OCI-LY7 (cell line): ENCODE results near the gene PRKCA. TPM values are rescaled to one million over a fixed set of nuclear protein-coding genes. Genes with fewer than 3 reads are reported as not detected.

ENCODE experiments used
- BruUV-seq: library from RNA; stranded (reverse); fragments of 400-500 nt; replicated peaks from 2 replicates; lab custom pipeline; 2021; lab: Mats Ljungman, UMichigan
- CTCF ChIA-PET: fragments of 300-600 bp; sonication (Branson Sonifier 250); formaldehyde crosslinking; loops from one replicate; lab custom pipeline; 2022; ENCODE audit warnings: antibody characterized with exemption; ENCODE audit not compliant: unreplicated experiment; lab: Charles Lee
- POLR2A ChIA-PET: fragments of 300-600 bp; sonication (Branson Sonifier 250); formaldehyde crosslinking; loops from one replicate; lab custom pipeline; 2022; ENCODE audit warnings: antibody characterized with exemption; lab: Charles Lee
- DNase-seq: peaks from one replicate; pipeline ENCODE4 v3.0.0-alpha.2; 2015; ENCODE audit warnings: low spot score
- H2AFZ ChIP-seq: fragments of 200-600 bp; sonication (generic), shearing (Covaris generic); 2 replicates; pipeline ENCODE4 v1.6.1; 2014; ENCODE audit warnings: mild to moderate bottlenecking, antibody characterized with exemption, low read length, moderate library complexity
- H3K27ac ChIP-seq: fragments of 200-600 bp; sonication (generic); 2 replicates; pipeline ENCODE4 v1.5.1; 2014; ENCODE audit warnings: mixed run types, low read depth, mild to moderate bottlenecking, moderate library complexity, low read length, inconsistent platforms; ENCODE audit not compliant: poor library complexity, severe bottlenecking
- H3K36me3 ChIP-seq: fragments of 200-600 bp; sonication (generic); 2 replicates; pipeline ENCODE4 v1.6.1; 2014; ENCODE audit warnings: mild to moderate bottlenecking, antibody characterized with exemption, low read length, moderate library complexity, mixed read lengths; ENCODE audit not compliant: insufficient read depth
- H3K4me1 ChIP-seq: fragments of 200-600 bp; sonication (generic); 2 replicates; pipeline ENCODE4 v1.5.1; 2014; ENCODE audit warnings: mild to moderate bottlenecking, low read length; ENCODE audit not compliant: insufficient read depth, poor library complexity, severe bottlenecking
- H3K4me2 ChIP-seq: fragments of 200-600 bp; sonication (generic); 2 replicates; pipeline ENCODE4 v1.6.1; 2014; ENCODE audit warnings: mild to moderate bottlenecking, low read length
- H3K4me3 ChIP-seq: fragments of 200-600 bp; sonication (generic); 2 replicates; pipeline ENCODE4 v1.5.1; 2014; ENCODE audit warnings: mild to moderate bottlenecking, low read depth, low read length; ENCODE audit not compliant: poor library complexity, severe bottlenecking
- H3K79me2 ChIP-seq: fragments of 200-600 bp; sonication (generic); 2 replicates; pipeline ENCODE4 v1.6.1; 2016; ENCODE audit warnings: low read depth, mild to moderate bottlenecking, low read length, moderate library complexity, mixed read lengths; ENCODE audit not compliant: insufficient read depth
- H3K9me2 ChIP-seq: fragments of 200-600 bp; sonication (generic); 2 replicates; pipeline ENCODE4 v1.6.1; 2016; ENCODE audit warnings: mild to moderate bottlenecking, low read length, mixed read lengths; ENCODE audit not compliant: insufficient read depth
- H3K9me3 ChIP-seq: fragments of 200-600 bp; sonication (generic); 2 replicates; pipeline ENCODE4 v1.6.1; 2014; ENCODE audit warnings: mild to moderate bottlenecking, mixed run types, low read length, mixed read lengths
- H4K20me1 ChIP-seq: fragments of 200-600 bp; sonication (generic); 2 replicates; pipeline ENCODE4 v1.6.1; 2014; ENCODE audit warnings: mild to moderate bottlenecking, antibody characterized with exemption, low read length, moderate library complexity, mixed read lengths; ENCODE audit not compliant: insufficient read depth
- EZH2phosphoT487 ChIP-seq: fragments of 200-600 bp; sonication (generic); IDR thresholded peaks from 2 replicates; pipeline ENCODE4 v1.6.1; 2018; ENCODE audit warnings: low read depth, borderline replicate concordance, mild to moderate bottlenecking, mixed run types, antibody characterized with exemption, low read length, moderate library complexity, mixed read lengths
- intact Hi-C: fragments of 100-400 bp; cut with micrococcal nuclease; formaldehyde crosslinking; loops from one replicate; pipeline ENCODE4 v1.10.0; 2022; ENCODE audit not compliant: unreplicated experiment
- total RNA-seq, 2 experiments: library from RNA; depleted of rRNA in 1 of 2; stranded (reverse); fragments of >200 nt in 1 of 2; shearing (Covaris generic) in 1 of 2; gene quantifications; 2 replicates each; pipeline ENCODE4 v1.2.3, GENCODE V29; 2014 to 2022
- TF ChIP-seq, protein P1 (sequence below): fragments of 200-600 bp; sonication (generic); conservative IDR thresholded peaks from 2 replicates; pipeline ENCODE4 v1.5.1; 2014; ENCODE audit warnings: mild to moderate bottlenecking, antibody characterized with exemption, low read length, moderate library complexity, mixed read lengths

The PRKCA gene
- total RNA-seq, 2 experiments from 2014 or later: 6.6 to 32.1 TPM

DNA sequence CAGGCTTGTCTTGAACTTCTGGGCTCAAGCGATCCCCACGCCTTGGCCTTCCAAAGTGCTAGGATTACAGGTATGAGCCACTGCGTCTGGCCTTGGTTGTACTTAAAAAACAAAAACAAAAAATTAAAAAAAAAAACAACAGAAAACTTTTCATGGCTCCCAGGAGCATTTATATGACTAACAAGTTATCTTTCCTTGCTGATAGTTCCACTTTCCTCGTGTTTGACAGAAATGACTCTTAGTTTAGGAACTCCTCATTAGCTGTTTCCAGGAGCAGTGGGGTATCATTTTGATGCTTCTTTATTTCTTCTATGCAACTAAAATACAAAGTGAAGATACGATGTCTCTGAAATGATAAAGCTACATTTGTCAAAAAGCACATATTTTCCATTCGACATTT, 165.4 kb downstream of the PRKCA start:
- Histone ChIP-seq H3K4me2 (no peak overlapping the region), H3K9me2 (no peaks in the 10 kb centered on the region), H3K9me3 (no peaks in the 10 kb centered on the region), H3K36me3 (no peaks in the 10 kb centered on the region), H3K79me2 (no peaks in the 10 kb centered on the region), H3K4me1 (peaks cover 25% of the 10 kb centered on the region), H3K4me3 (no peak overlapping the region), H3K27ac (no peak overlapping the region), H4K20me1 (no peaks in the 10 kb centered on the region), H2AFZ (no peak overlapping the region)
- CTCF ChIA-PET: interaction anchor here (0.6 kb wide), 1 partner anchor 15 kb away, joined by 3 read pairs; no protein-coding TSS in a partner anchor
- no peak for DNase-seq
- TF ChIP-seq, protein P1, sequence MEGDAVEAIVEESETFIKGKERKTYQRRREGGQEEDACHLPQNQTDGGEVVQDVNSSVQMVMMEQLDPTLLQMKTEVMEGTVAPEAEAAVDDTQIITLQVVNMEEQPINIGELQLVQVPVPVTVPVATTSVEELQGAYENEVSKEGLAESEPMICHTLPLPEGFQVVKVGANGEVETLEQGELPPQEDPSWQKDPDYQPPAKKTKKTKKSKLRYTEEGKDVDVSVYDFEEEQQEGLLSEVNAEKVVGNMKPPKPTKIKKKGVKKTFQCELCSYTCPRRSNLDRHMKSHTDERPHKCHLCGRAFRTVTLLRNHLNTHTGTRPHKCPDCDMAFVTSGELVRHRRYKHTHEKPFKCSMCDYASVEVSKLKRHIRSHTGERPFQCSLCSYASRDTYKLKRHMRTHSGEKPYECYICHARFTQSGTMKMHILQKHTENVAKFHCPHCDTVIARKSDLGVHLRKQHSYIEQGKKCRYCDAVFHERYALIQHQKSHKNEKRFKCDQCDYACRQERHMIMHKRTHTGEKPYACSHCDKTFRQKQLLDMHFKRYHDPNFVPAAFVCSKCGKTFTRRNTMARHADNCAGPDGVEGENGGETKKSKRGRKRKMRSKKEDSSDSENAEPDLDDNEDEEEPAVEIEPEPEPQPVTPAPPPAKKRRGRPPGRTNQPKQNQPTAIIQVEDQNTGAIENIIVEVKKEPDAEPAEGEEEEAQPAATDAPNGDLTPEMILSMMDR: no peak
- TF ChIP-seq EZH2phosphoT487: no peak
- BruUV-seq: no TSS peak
- intact Hi-C loops: no loop called here
- POLR2A ChIA-PET: interaction anchor here (1.1 to 1.2 kb wide), 2 partner anchors 14 to 16 kb away, joined by 3 read pairs; no protein-coding TSS in a partner anchor

DNA sequence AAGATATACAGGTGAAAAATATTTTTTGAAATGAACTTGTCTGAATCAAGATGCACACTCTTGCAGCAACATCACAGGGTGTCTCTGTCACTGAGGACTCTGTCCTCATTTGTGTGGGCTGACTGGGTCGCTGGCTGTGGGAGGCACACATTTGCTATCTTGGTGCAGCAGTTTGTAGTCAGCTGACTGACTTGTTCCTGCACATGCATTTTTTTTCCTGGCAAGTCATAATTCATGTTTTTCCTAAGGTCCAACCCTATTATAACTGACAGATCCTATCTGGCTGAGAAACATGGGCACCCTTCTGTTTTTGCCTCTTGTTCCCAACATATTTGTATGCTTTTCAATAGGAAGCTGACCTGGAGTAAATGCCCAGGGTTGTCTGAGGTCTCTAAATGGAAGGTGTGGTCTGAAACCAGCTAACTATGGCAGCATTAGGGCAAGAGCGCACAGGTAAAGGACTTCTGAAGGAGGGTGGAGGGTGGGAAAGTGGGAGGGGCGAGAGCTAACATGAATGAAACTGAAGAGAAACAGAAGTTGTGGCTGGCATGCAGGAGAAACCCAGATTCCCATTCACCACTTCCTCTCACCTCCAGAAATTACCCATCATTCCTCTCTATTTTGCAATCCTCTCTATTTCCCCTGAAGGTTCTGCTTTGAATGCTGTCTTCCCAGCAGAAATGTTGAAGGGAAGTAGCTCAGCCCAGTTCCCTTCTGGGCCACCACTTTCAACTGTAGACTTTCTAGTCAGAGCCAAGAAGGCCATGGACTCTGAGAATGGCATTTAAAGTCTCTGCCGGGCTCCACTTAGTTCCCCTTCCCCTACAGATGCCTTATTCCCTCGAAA, 166.1 kb downstream of the PRKCA start:
- Histone ChIP-seq H3K9me2 (no peaks in the 10 kb centered on the region), H2AFZ (no peak overlapping the region), H3K9me3 (no peaks in the 10 kb centered on the region), H3K4me1 (peaks cover 25% of the 10 kb centered on the region), H3K4me3 (no peak overlapping the region), H4K20me1 (no peaks in the 10 kb centered on the region), H3K36me3 (no peaks in the 10 kb centered on the region), H3K27ac (no peak overlapping the region), H3K79me2 (no peaks in the 10 kb centered on the region), H3K4me2 (peak overlapping the region; percentile 0; the same call in 1 of the 2 replicates)
- BruUV-seq: no TSS peak
- intact Hi-C loops: no loop called here
- POLR2A ChIA-PET: interaction anchor here (1.2 kb wide), 1 partner anchor 15 kb away, joined by 3 read pairs; no protein-coding TSS in a partner anchor
- no peak for TF ChIP-seq EZH2phosphoT487
- TF ChIP-seq, protein P1: no peak
- CTCF ChIA-PET: no interaction called here
- DNase-seq: no peak

DNA sequence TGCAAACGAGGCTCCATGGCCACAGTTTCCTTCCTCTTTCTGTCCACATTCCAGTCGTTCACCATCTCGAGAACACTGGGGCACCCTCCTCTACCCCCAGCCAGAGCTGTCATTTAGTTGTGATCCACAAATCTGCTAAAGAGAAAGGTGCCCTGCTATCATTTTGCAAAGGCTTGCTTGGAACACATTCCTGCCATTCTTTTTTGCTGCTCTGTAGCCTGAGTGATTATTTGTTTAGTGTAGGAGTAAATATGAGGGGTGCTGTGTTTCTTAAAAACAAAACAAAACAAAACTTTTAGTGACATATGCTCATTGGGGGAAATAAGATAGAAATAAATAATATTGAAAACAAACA, 166.7 kb downstream of the PRKCA start:
- BruUV-seq: no TSS peak
- CTCF ChIA-PET: no interaction called here
- Histone ChIP-seq H3K9me2 (no peaks in the 10 kb centered on the region), H3K4me2 (peak overlapping the region; percentile 0; the same call in 1 of the 2 replicates), H3K4me1 (peaks cover 25% of the 10 kb centered on the region), H3K27ac (no peak overlapping the region), H3K9me3 (no peaks in the 10 kb centered on the region), H4K20me1 (no peaks in the 10 kb centered on the region), H3K4me3 (no peak overlapping the region), H2AFZ (no peak overlapping the region), H3K36me3 (no peaks in the 10 kb centered on the region), H3K79me2 (no peaks in the 10 kb centered on the region)
- no peak for DNase-seq
- intact Hi-C loops: no loop called here
- TF ChIP-seq, protein P1: no peak
- TF ChIP-seq EZH2phosphoT487: no peak
- POLR2A ChIA-PET: no interaction called here
